H1 (cell line): ENCODE measurements around the gene TMEM163. TPM values are rescaled to one million over a fixed set of nuclear protein-coding genes. Genes with fewer than 3 reads are reported as not detected.

Source experiments
- CTCF ChIA-PET: fragments of 300-600 bp; sonication (Branson Sonifier 250); formaldehyde crosslinking; loops from one replicate; lab custom pipeline; 2021; ENCODE audit not compliant: partially characterized antibody; lab: Charles Lee
- POLR2A ChIA-PET: fragments of 300-600 bp; sonication (Branson Sonifier 250); formaldehyde crosslinking; loops from one replicate; lab custom pipeline; 2021; ENCODE audit warnings: inconsistent platforms; ENCODE audit not compliant: partially characterized antibody; lab: Charles Lee
- DNase-seq, 2 experiments: peaks; one replicate each; pipeline versions ENCODE4 v3.0.0 to v3.0.0-alpha.2; 2010 to 2022; ENCODE audit warnings: low spot score in 2 of 2, low read depth in 1 of 2, mixed read lengths in 1 of 2
- FAIRE-seq: peaks from 2 replicates; lab custom pipeline; 2011; peaks lifted over from hg19 to GRCh38; lab: Jason Lieb, UNC
- H2AFZ ChIP-seq: 2 replicates; pipeline ENCODE4 v1.8.1; 2012; ENCODE audit warnings: low read length, inconsistent platforms
- H2AK5ac ChIP-seq: 2 replicates; pipeline ENCODE4 v1.6.1; 2013; ENCODE audit warnings: low read depth, low read length
- H2BK120ac ChIP-seq: replicated peaks from 2 replicates; pipeline ENCODE3; 2013; ENCODE audit warnings: low read depth, low read length, inconsistent platforms
- H2BK12ac ChIP-seq: 2 replicates; pipeline ENCODE4 v1.6.1; 2013; ENCODE audit warnings: low read depth, low read length
- H2BK15ac ChIP-seq: 2 replicates; pipeline ENCODE4 v1.6.1; 2013; ENCODE audit warnings: low read length
- H2BK20ac ChIP-seq: 2 replicates; pipeline ENCODE4 v1.6.1; 2013; ENCODE audit warnings: low read length
- H2BK5ac ChIP-seq: 2 replicates; pipeline ENCODE4 v1.6.1; 2013; ENCODE audit warnings: low read depth, low read length
- H3K14ac ChIP-seq: 2 replicates; pipeline ENCODE4 v1.6.1; 2013; ENCODE audit warnings: inconsistent platforms; ENCODE audit not compliant: insufficient read length
- H3K18ac ChIP-seq: 2 replicates; pipeline ENCODE4 v1.6.1; 2013; ENCODE audit warnings: low read length; ENCODE audit errors: extremely low read depth
- H3K23ac ChIP-seq: 2 replicates; pipeline ENCODE4 v1.6.1; 2013; ENCODE audit warnings: inconsistent platforms; ENCODE audit not compliant: insufficient read length
- H3K23me2 ChIP-seq: 2 replicates; pipeline ENCODE4 v1.6.1; 2013; ENCODE audit warnings: low read depth, low read length
- H3K27ac ChIP-seq: 2 replicates; pipeline ENCODE4 v1.6.1; 2011; ENCODE audit warnings: low read depth, low read length, inconsistent platforms
- H3K27me3 ChIP-seq, 4 experiments: replicated peaks in 1 of 4; 1 replicate in 1 of 4; 2 replicates in 3 of 4; pipeline versions ENCODE4 v1.6.1 to v1.8.1; 2011 to 2013; ENCODE audit warnings: low read length in 3 of 4, mild to moderate bottlenecking in 3 of 4, inconsistent platforms in 2 of 4, mixed read lengths in 2 of 4, moderate library complexity in 1 of 4; ENCODE audit not compliant: control insufficient read depth in 3 of 4, insufficient read depth in 3 of 4; ENCODE audit errors: extremely low read depth in 1 of 4
- H3K36me3 ChIP-seq, 4 experiments: 2 replicates each; pipeline versions ENCODE4 v1.6.1 to v1.8.1; 2011 to 2013; ENCODE audit warnings: mild to moderate bottlenecking in 4 of 4, low read length in 3 of 4, moderate library complexity in 2 of 4, control low read depth in 1 of 4, inconsistent platforms in 1 of 4; ENCODE audit not compliant: insufficient read depth in 4 of 4, control insufficient read depth in 2 of 4
- H3K4ac ChIP-seq: replicated peaks from 2 replicates; pipeline ENCODE3; 2013; ENCODE audit warnings: low read length, low read depth, mixed read lengths, inconsistent platforms; ENCODE audit not compliant: insufficient read length
- H3K4me1 ChIP-seq, 4 experiments: replicated peaks in 1 of 4; 1 replicate in 1 of 4; 2 replicates in 3 of 4; pipeline versions ENCODE4 v1.6.1 to v1.8.1; 2011 to 2013; ENCODE audit warnings: low read length in 3 of 4, inconsistent platforms in 2 of 4, mixed read lengths in 1 of 4; ENCODE audit not compliant: insufficient read depth in 4 of 4, control insufficient read depth in 3 of 4
- H3K4me2 ChIP-seq, 2 experiments: 2 replicates each; pipeline versions ENCODE4 v1.6.1 to v1.8.1; 2011 to 2013; ENCODE audit warnings: low read depth in 2 of 2, low read length in 2 of 2, control low read depth in 1 of 2, inconsistent platforms in 1 of 2, mild to moderate bottlenecking in 1 of 2; ENCODE audit not compliant: insufficient read depth in 1 of 2
- H3K4me3 ChIP-seq, 4 experiments: fragments of 200-600, 300-600 bp in 1 of 4; sonication (generic), shearing (Covaris generic), sonication (Bioruptor Twin) in 1 of 4; 2 replicates each; pipeline versions ENCODE4 v1.5.1 to v1.8.1; 2011 to 2016; ENCODE audit warnings: low read length in 4 of 4, low read depth in 3 of 4, control low read depth in 2 of 4, inconsistent platforms in 2 of 4, mild to moderate bottlenecking in 2 of 4, mixed read lengths in 1 of 4, moderate library complexity in 1 of 4; ENCODE audit not compliant: insufficient read depth in 2 of 4; ENCODE audit errors: extremely low read depth in 1 of 4
- H3K56ac ChIP-seq: replicated peaks from 2 replicates; pipeline ENCODE3; 2013; ENCODE audit warnings: low read depth, mild to moderate bottlenecking, mixed read lengths, low read length, inconsistent platforms; ENCODE audit not compliant: insufficient read length
- H3K79me1 ChIP-seq: 2 replicates; pipeline ENCODE4 v1.6.1; 2013; ENCODE audit warnings: low read depth, low read length, control low read depth
- H3K79me2 ChIP-seq, 2 experiments: 2 replicates each; pipeline versions ENCODE4 v1.6.1 to v1.8.1; 2012 to 2013; ENCODE audit warnings: low read length in 2 of 2, mild to moderate bottlenecking in 2 of 2, inconsistent platforms in 1 of 2; ENCODE audit not compliant: insufficient read depth in 2 of 2, control insufficient read depth in 1 of 2
- H3K9ac ChIP-seq, 4 experiments: replicated peaks in 1 of 4; 1 replicate in 1 of 4; 2 replicates in 3 of 4; pipeline versions ENCODE4 v1.6.1 to v1.8.1; 2011 to 2013; ENCODE audit warnings: low read depth in 3 of 4, low read length in 3 of 4, control low read depth in 2 of 4, mild to moderate bottlenecking in 2 of 4, moderate library complexity in 2 of 4, inconsistent platforms in 1 of 4; ENCODE audit errors: extremely low read depth in 1 of 4
- H3K9me3 ChIP-seq, 2 experiments: 2 replicates each; pipeline versions ENCODE4 v1.6.1 to v1.8.1; 2012 to 2013; ENCODE audit warnings: mild to moderate bottlenecking in 2 of 2, moderate library complexity in 2 of 2, control low read depth in 1 of 2, inconsistent platforms in 1 of 2, low read depth in 1 of 2, low read length in 1 of 2, mixed read lengths in 1 of 2; ENCODE audit not compliant: insufficient read depth in 2 of 2
- H4K20me1 ChIP-seq, 2 experiments: replicated peaks in 1 of 2; 2 replicates each; pipeline versions ENCODE3 to v1.8.1; 2011 to 2013; ENCODE audit warnings: inconsistent platforms in 2 of 2, low read length in 2 of 2, mild to moderate bottlenecking in 1 of 2; ENCODE audit not compliant: insufficient read depth in 2 of 2, control insufficient read depth in 1 of 2
- H4K5ac ChIP-seq: 2 replicates; pipeline ENCODE4 v1.6.1; 2013; ENCODE audit warnings: low read length, low read depth, mixed read lengths, inconsistent platforms; ENCODE audit not compliant: insufficient read length
- H4K8ac ChIP-seq: 2 replicates; pipeline ENCODE4 v1.8.0; 2013; ENCODE audit warnings: mild to moderate bottlenecking, moderate library complexity, low read length, inconsistent platforms; ENCODE audit not compliant: insufficient read depth; ENCODE audit errors: extremely low read depth
- H4K91ac ChIP-seq: replicated peaks from 2 replicates; pipeline ENCODE3; 2013; ENCODE audit warnings: low read length, mixed read lengths, inconsistent platforms; ENCODE audit not compliant: insufficient read length
- BRCA1 ChIP-seq: IDR thresholded peaks from 2 replicates; pipeline ENCODE4 v1.6.1; 2012; ENCODE audit warnings: low read depth, low read length, improper control_type of control experiment
- EP300 ChIP-seq, 2 experiments: IDR thresholded peaks; 1 replicate in 1 of 2; 2 replicates in 1 of 2; pipeline ENCODE4 v1.6.1; 2011 to 2012; ENCODE audit warnings: low read depth in 2 of 2, low read length in 2 of 2, mild to moderate bottlenecking in 2 of 2, borderline replicate concordance in 1 of 2, inconsistent platforms in 1 of 2, moderate library complexity in 1 of 2
- SIRT6 ChIP-seq: IDR thresholded peaks from one replicate; pipeline ENCODE4 v1.7.1; 2012; ENCODE audit warnings: low read length, inconsistent platforms
- WGBS, 2 experiments: shearing (Covaris generic) in 1 of 2; methylation state at CpG; one replicate each; pipeline versions ENCODE4 v1.1.6 to v1.1.7; 2013 to 2015; ENCODE audit warnings: low lambda C conversion rate in 2 of 2, mixed read lengths in 2 of 2, inconsistent platforms in 1 of 2, low coverage in 1 of 2, missing lambda C conversion rate in 1 of 2; ENCODE audit not compliant: insufficient replicate concordance in 2 of 2, insufficient coverage in 1 of 2, insufficient read length in 1 of 2; ENCODE audit errors: extremely low coverage in 1 of 2, missing lambda C conversion rate in 1 of 2; 5-methylcytosine and 5-hydroxymethylcytosine counted together
- polyA plus RNA-seq, 7 experiments: library from polyadenylated mRNA; depleted of rRNA in 3 of 7; stranded (reverse) in 5 of 7; unstranded in 2 of 7; fragments of >200 nt in 5 of 7; fragments of 200-250 nt in 2 of 7; gene quantifications; 1 replicate in 5 of 7; 2 replicates in 1 of 7; 4 replicates in 1 of 7; pipeline versions ENCODE4 v1.2.1 to v1.2.3, GENCODE V29; 2011 to 2013; ENCODE audit warnings: missing spikeins in 2 of 7, mixed read lengths in 2 of 7
- total RNA-seq: library from RNA; stranded (reverse); fragmentation: NEBNext Ultra II Directional; extraction: Animal tissue kit (Norgen Biotek cat#: 25700); gene quantifications from 2 replicates; pipeline ENCODE4 v1.2.1, GENCODE V29; 2021

The TMEM163 gene
- total and polyA plus RNA-seq, 2 of the 8 experiments (the other 6 are each of a cell fraction or from before 2014, with no cell fraction given), result 2.8 to 3.2 TPM

- Histone ChIP-seq H2BK12ac (no peak overlapping the region), H4K8ac (no peak overlapping the region), H2BK15ac (no peak overlapping the region), H3K79me1 (no peaks in the 10 kb centered on the region), H2AK5ac (no peak overlapping the region), H3K79me2 (no peaks in the 10 kb centered on the region), H2AFZ (no peak overlapping the region), H3K4me3 (no peak overlapping the region), H3K4ac (no peak overlapping the region), H2BK20ac (no peak overlapping the region), H3K56ac (no peak overlapping the region), H4K91ac (no peak overlapping the region), H4K20me1 (no peaks in the 10 kb centered on the region), H3K23ac (no peak overlapping the region), H2BK120ac (no peak overlapping the region), H2BK5ac (no peak overlapping the region), H3K4me2 (no peak overlapping the region), H3K18ac (no peak overlapping the region), H3K27me3 (no peaks in the 10 kb centered on the region), H3K23me2 (no peaks in the 10 kb centered on the region), H4K5ac (no peak overlapping the region), H3K9ac (no peak overlapping the region), H3K36me3 (no peaks in the 10 kb centered on the region; a peak in 2 of 8 replicates), H3K14ac (no peak overlapping the region), H3K27ac (no peak overlapping the region), H3K9me3 (no peaks in the 10 kb centered on the region), H3K4me1 (peaks cover 0 to 4% (median 0%) of the 10 kb centered on the region in 4 experiments; a peak in 3 of 7 replicates)
- ChIA-PET CTCF (no interaction called here), POLR2A (no interaction called here)
- TF ChIP-seq SIRT6 (no peak), EP300 (IDR thresholded peaks at IDR 0.05; ENCODE audit: borderline replicate concordance in 1 of 2, low read depth in 2 of 2, low read length in 2 of 2) (no peak), BRCA1 (no peak)
- 91% methylated on average over 7 of the region's 7 CpGs; no CpG with 5 or more reads in 1 of the 2 experiments for WGBS, 2 experiments
- DNase-seq, result no peak
- no peak for FAIRE-seq
These were observed 261.4 kb downstream of the TMEM163 start for GRCh38 chr2:134457353-134457752.
